Neural cell (in vitro differentiated cells): ENCODE measurements around the gene NPLOC4. TPM values are rescaled to one million over a fixed set of nuclear protein-coding genes. Genes with fewer than 3 reads are reported as not detected.

Experiments
- H2AFZ ChIP-seq: fragments of 200-600, 300-800 bp; sonication (generic), shearing (Covaris generic); 2 replicates; pipeline ENCODE4 v1.6.0; 2014; ENCODE audit warnings: low read depth, mild to moderate bottlenecking, antibody characterized with exemption, low read length, moderate library complexity
- H3F3A ChIP-seq: fragments of 200-600 bp; shearing (Covaris generic); 2 replicates; pipeline ENCODE4 v1.6.1; 2016; ENCODE audit warnings: mild to moderate bottlenecking, moderate library complexity, mixed read lengths, antibody characterized with exemption, low read length; ENCODE audit not compliant: insufficient read depth, poor library complexity, severe bottlenecking
- H3K27ac ChIP-seq: fragments of 200-600, 300-800 bp; sonication (generic), shearing (Covaris generic); 2 replicates; pipeline ENCODE4 v1.5.1; 2014; ENCODE audit warnings: mild to moderate bottlenecking, low read length, moderate library complexity
- H3K27me3 ChIP-seq: fragments of 300-800, 200-600 bp; sonication (generic), shearing (Covaris generic); 2 replicates; pipeline ENCODE4 v1.6.0; 2014; ENCODE audit warnings: mild to moderate bottlenecking, low read depth, low read length, moderate library complexity; ENCODE audit not compliant: insufficient read depth
- H3K36me3 ChIP-seq: fragments of 300-800, 200-600 bp; sonication (generic), shearing (Covaris generic); 2 replicates; pipeline ENCODE4 v1.5.1; 2014; ENCODE audit warnings: mild to moderate bottlenecking, antibody characterized with exemption, low read length, moderate library complexity; ENCODE audit not compliant: insufficient read depth
- H3K4me2 ChIP-seq: fragments of 300-800, 200-600 bp; sonication (generic), shearing (Covaris generic); 2 replicates; pipeline ENCODE4 v1.6.0; 2014; ENCODE audit warnings: mild to moderate bottlenecking, low read length
- H3K4me3 ChIP-seq: fragments of 300-800, 200-600 bp; sonication (generic), shearing (Covaris generic); 2 replicates; pipeline ENCODE4 v1.5.1; 2014; ENCODE audit warnings: mild to moderate bottlenecking, low read length, moderate library complexity
- H3K79me2 ChIP-seq: fragments of 200-600 bp; shearing (Covaris generic); replicated peaks from 2 replicates; pipeline ENCODE4 v1.6.0; 2014; ENCODE audit warnings: mild to moderate bottlenecking, low read length, moderate library complexity; ENCODE audit not compliant: insufficient read depth
- H3K9ac ChIP-seq: fragments of 300-800, 200-600 bp; sonication (generic), shearing (Covaris generic); 2 replicates; pipeline ENCODE4 v1.6.1; 2016; ENCODE audit warnings: mild to moderate bottlenecking, low read length, mixed read lengths
- H3K9me2 ChIP-seq: fragments of 200-600 bp; shearing (Covaris generic); 2 replicates; pipeline ENCODE4 v1.6.1; 2016; ENCODE audit warnings: mild to moderate bottlenecking, low read length, mixed read lengths; ENCODE audit not compliant: insufficient read depth
- H3K9me3 ChIP-seq: fragments of 200-600, 300-800 bp; sonication (generic), shearing (Covaris generic); 2 replicates; pipeline ENCODE4 v1.6.1; 2016; ENCODE audit warnings: mild to moderate bottlenecking, mixed run types, low read length, moderate library complexity, mixed read lengths
- H4K20me1 ChIP-seq: fragments of 200-600 bp; shearing (Covaris generic); 2 replicates; pipeline ENCODE4 v1.6.1; 2016; ENCODE audit warnings: mild to moderate bottlenecking, mixed run types; ENCODE audit not compliant: insufficient read depth
- CTCF ChIP-seq: fragments of 450-650 bp; IDR thresholded peaks from 2 replicates; pipeline ENCODE4 v1.5.1; 2014; ENCODE audit warnings: antibody characterized with exemption, mild to moderate bottlenecking, moderate library complexity; ENCODE audit not compliant: poor library complexity, severe bottlenecking
- EP300 ChIP-seq: fragments of 450-650 bp; conservative IDR thresholded peaks from 2 replicates; pipeline ENCODE4 v1.6.1; 2014; ENCODE audit warnings: antibody characterized with exemption, mild to moderate bottlenecking, moderate library complexity; ENCODE audit not compliant: poor library complexity, severe bottlenecking
- EZH2 ChIP-seq: fragments of 200-600, 300-800 bp; shearing (Covaris generic), sonication (generic); IDR thresholded peaks from 2 replicates; pipeline ENCODE4 v1.6.1; 2014; ENCODE audit warnings: antibody characterized with exemption, low read length, borderline replicate concordance, mild to moderate bottlenecking; ENCODE audit not compliant: insufficient read depth, poor library complexity, severe bottlenecking
- MXI1 ChIP-seq: fragments of 450-650 bp; conservative IDR thresholded peaks from 2 replicates; pipeline ENCODE4 v1.6.1; 2014; ENCODE audit warnings: antibody characterized with exemption, mild to moderate bottlenecking; ENCODE audit not compliant: poor library complexity, severe bottlenecking
- POLR2AphosphoS5 ChIP-seq: IDR thresholded peaks from 2 replicates; pipeline ENCODE4 v1.6.1; 2012
- RAD21 ChIP-seq: fragments of 450-650 bp; conservative IDR thresholded peaks from 2 replicates; pipeline ENCODE4 v1.6.1; 2014; ENCODE audit warnings: antibody characterized with exemption, mild to moderate bottlenecking, moderate library complexity
- REST ChIP-seq: IDR thresholded peaks from 2 replicates; pipeline ENCODE4 v1.6.1; 2012; ENCODE audit warnings: borderline replicate concordance
- SMC3 ChIP-seq: fragments of 450-650 bp; conservative IDR thresholded peaks from 2 replicates; pipeline ENCODE4 v1.6.1; 2014; ENCODE audit warnings: antibody characterized with exemption, mild to moderate bottlenecking, moderate library complexity; ENCODE audit not compliant: poor library complexity
- TAF1 ChIP-seq: IDR thresholded peaks from 2 replicates; pipeline ENCODE4 v1.6.1; 2012; ENCODE audit warnings: low read depth
- polyA plus RNA-seq: library from polyadenylated mRNA; depleted of rRNA; stranded (reverse); fragments of >200 nt; gene quantifications from 2 replicates; pipeline ENCODE4 v1.2.3, GENCODE V29; 2014

Gene NPLOC4
- polyA plus RNA-seq, 1 donor from 2014 or later, result 32.3 TPM

- TF ChIP-seq POLR2AphosphoS5 (no peak), SMC3 (no peak)
These were observed 5.0 kb upstream of the NPLOC4 start (continued) for GRCh38 chr17:81641825-81642489.

GRCh38 chr17:81640011-81640410 is 3.1 kb upstream of the NPLOC4 start:
- Histone ChIP-seq H3F3A (no peaks in the 10 kb centered on the region), H3K9me3 (no peaks in the 10 kb centered on the region), H3K9me2 (no peaks in the 10 kb centered on the region), H3K27me3 (no peaks in the 10 kb centered on the region), H3K36me3 (no peaks in the 10 kb centered on the region), H3K4me2 (no peak overlapping the region), H3K79me2 (peaks cover 16% of the 10 kb centered on the region), H3K27ac (no peak overlapping the region), H4K20me1 (no peaks in the 10 kb centered on the region), H3K9ac (no peak overlapping the region), H2AFZ (no peak overlapping the region), H3K4me3 (no peak overlapping the region)
- TF ChIP-seq REST (no peak), TAF1 (no peak), EP300 (no peak), MXI1 (no peak), CTCF (no peak), POLR2AphosphoS5 (no peak), SMC3 (no peak), RAD21 (no peak), EZH2 (no peak)

- Histone ChIP-seq H3K9me3 (no peaks in the 10 kb centered on the region), H3K9me2 (no peaks in the 10 kb centered on the region), H3K4me2 (no peak overlapping the region), H3K9ac (no peak overlapping the region), H3K27me3 (no peaks in the 10 kb centered on the region), H4K20me1 (no peaks in the 10 kb centered on the region), H3F3A (no peaks in the 10 kb centered on the region), H3K4me3 (no peak overlapping the region), H2AFZ (no peak overlapping the region), H3K27ac (no peak overlapping the region), H3K79me2 (peaks cover 26% of the 10 kb centered on the region), H3K36me3 (no peaks in the 10 kb centered on the region)
- TF ChIP-seq CTCF (no peak), TAF1 (no peak), REST (no peak), EZH2 (no peak), MXI1 (no peak), POLR2AphosphoS5 (no peak), EP300 (no peak), RAD21 (no peak), SMC3 (no peak)
These were observed 1.8 kb upstream of the NPLOC4 start for GRCh38 chr17:81638683-81639082.
